Ishikawa (cell line): ENCODE measurements around the gene RBSN.

ENCODE experiments used
- CEBPB ChIP-seq: IDR thresholded peaks from 2 replicates; pipeline ENCODE4 v1.6.1; 2012
- CREB1 ChIP-seq: IDR thresholded peaks from 2 replicates; pipeline ENCODE4 v1.6.1; 2012; ENCODE audit warnings: low read depth
- EGR1 ChIP-seq: IDR thresholded peaks from 2 replicates; pipeline ENCODE4 v1.6.1; 2012
- EP300 ChIP-seq: IDR thresholded peaks from 2 replicates; pipeline ENCODE4 v1.6.1; 2012; ENCODE audit warnings: borderline replicate concordance
- FOXM1 ChIP-seq: IDR thresholded peaks from 2 replicates; pipeline ENCODE4 v1.6.1; 2012; ENCODE audit warnings: low read depth, borderline replicate concordance
- MAX ChIP-seq: IDR thresholded peaks from 2 replicates; pipeline ENCODE4 v1.6.1; 2012
- NFIC ChIP-seq: IDR thresholded peaks from 2 replicates; pipeline ENCODE4 v1.6.1; 2012
- RAD21 ChIP-seq: IDR thresholded peaks from 2 replicates; pipeline ENCODE4 v1.6.1; 2012; ENCODE audit warnings: low read depth
- REST ChIP-seq: IDR thresholded peaks from 2 replicates; pipeline ENCODE4 v1.6.1; 2012; ENCODE audit warnings: low read depth, mild to moderate bottlenecking
- TAF1 ChIP-seq: IDR thresholded peaks from 2 replicates; pipeline ENCODE4 v1.6.1; 2012; ENCODE audit warnings: low read depth, mild to moderate bottlenecking
- TCF12 ChIP-seq: IDR thresholded peaks from 2 replicates; pipeline ENCODE4 v1.6.1; 2012; ENCODE audit warnings: low read depth
- TEAD4 ChIP-seq: IDR thresholded peaks from 2 replicates; pipeline ENCODE4 v1.6.1; 2012
- USF1 ChIP-seq: IDR thresholded peaks from 2 replicates; pipeline ENCODE4 v1.6.1; 2012
- YY1 ChIP-seq: IDR thresholded peaks from 2 replicates; pipeline ENCODE4 v1.6.1; 2012; ENCODE audit warnings: low read depth
- ZBTB7A ChIP-seq: IDR thresholded peaks from 2 replicates; pipeline ENCODE4 v1.6.1; 2012; ENCODE audit warnings: low read depth

RBSN gene

GRCh38 chr3:15045667-15046066 is 53.3 kb downstream of the RBSN start:
- TF ChIP-seq REST: no peak
- TF ChIP-seq EGR1: no peak
- no peak for TF ChIP-seq RAD21
- no peak for TF ChIP-seq CEBPB
- no peak for TF ChIP-seq TAF1
- TF ChIP-seq TEAD4: no peak

GRCh38 chr3:15044326-15044725 is 54.6 kb downstream of the RBSN start:
- TF ChIP-seq EGR1 (no peak), TEAD4 (no peak), NFIC (no peak), RAD21 (no peak), YY1 (no peak), MAX (no peak), FOXM1 (no peak), ZBTB7A (no peak), TCF12 (no peak), TAF1 (no peak), CREB1 (no peak), CEBPB (no peak), USF1 (no peak)

- no peak for TF ChIP-seq FOXM1
- no peak for TF ChIP-seq CREB1
- TF ChIP-seq TCF12: no peak
- TF ChIP-seq ZBTB7A: no peak
- TF ChIP-seq MAX: no peak
- TF ChIP-seq NFIC: no peak
- no peak for TF ChIP-seq EP300
- TF ChIP-seq YY1: no peak
- TF ChIP-seq RAD21: no peak
- no peak for TF ChIP-seq CEBPB
- no peak for TF ChIP-seq TAF1
- no peak for TF ChIP-seq USF1
- TF ChIP-seq TEAD4: no peak
These were observed 55.4 kb downstream of the RBSN start for GRCh38 chr3:15043408-15044171.

GRCh38 chr3:15042936-15043335 is 56.0 kb downstream of the RBSN start:
- TF ChIP-seq NFIC: no peak
- TF ChIP-seq CEBPB: no peak
- TF ChIP-seq YY1: no peak
- TF ChIP-seq RAD21: no peak
- TF ChIP-seq MAX: no peak
- no peak for TF ChIP-seq USF1
- no peak for TF ChIP-seq TCF12
- no peak for TF ChIP-seq REST
- TF ChIP-seq FOXM1: no peak
- no peak for TF ChIP-seq EGR1
- TF ChIP-seq TAF1: no peak
- TF ChIP-seq EP300: no peak
- no peak for TF ChIP-seq CREB1

GRCh38 chr3:15041950-15042349 is 57.0 kb downstream of the RBSN start:
- TF ChIP-seq TAF1 (no peak), EP300 (no peak), TEAD4 (no peak), RAD21 (no peak), MAX (no peak), NFIC (no peak), USF1 (no peak), TCF12 (no peak), YY1 (no peak), CREB1 (no peak), REST (no peak), ZBTB7A (no peak), EGR1 (no peak)
